IgD-negative memory B cell (primary cell): ENCODE measurements around the gene SPATA33. TPM values are rescaled to one million over a fixed set of nuclear protein-coding genes. Genes with fewer than 3 reads are reported as not detected.

Source experiments
- H3K27ac Mint-ChIP-seq, 3 donors: one replicate each; pipeline ENCODE4 v1.8.0; 2020 to 2022; ENCODE audit warnings: mild to moderate bottlenecking in 3 of 3, mixed read lengths in 3 of 3, moderate library complexity in 1 of 3
- H3K27me3 Mint-ChIP-seq: one replicate; pipeline ENCODE4 v1.8.0; 2021; ENCODE audit warnings: mixed read lengths
- H3K36me3 Mint-ChIP-seq: one replicate; pipeline ENCODE4 v1.8.0; 2020; ENCODE audit warnings: mild to moderate bottlenecking, mixed read lengths
- H3K4me1 Mint-ChIP-seq, 3 donors: one replicate each; pipeline ENCODE4 v1.8.0; 2020 to 2022; ENCODE audit warnings: mixed read lengths in 3 of 3, mild to moderate bottlenecking in 1 of 3
- H3K4me3 Mint-ChIP-seq, 4 donors: one replicate each; pipeline ENCODE4 v1.8.0; 2020 to 2022; ENCODE audit warnings: mild to moderate bottlenecking in 4 of 4, mixed read lengths in 4 of 4, moderate library complexity in 3 of 4
- H3K9me3 Mint-ChIP-seq, 3 donors: one replicate each; pipeline ENCODE4 v1.8.0; 2020 to 2021; ENCODE audit warnings: mixed read lengths in 3 of 3, mild to moderate bottlenecking in 1 of 3
- polyA plus RNA-seq: library from polyadenylated mRNA; unstranded; fragments of 300-500 nt; fragmentation: Illumina TruSeq; gene quantifications from one replicate; pipeline ENCODE4 v1.2.3, GENCODE V29; 2021

SPATA33 gene
- polyA plus RNA-seq, 1 donor from 2014 or later = 3.5 TPM

- Mint-ChIP-seq H3K4me3 (peak overlapping the region; percentile 77 to 93 (median 87)), H3K36me3 (no peaks in the 10 kb centered on the region), H3K27ac (peak overlapping the region; percentile 50 to 99 (median 88)), H3K9me3 (no peaks in the 10 kb centered on the region), H3K27me3 (no peaks in the 10 kb centered on the region), H3K4me1 (peaks cover 6 to 13% (median 11%) of the 10 kb centered on the region in 3 donors)
These were observed 42.5 kb downstream of the SPATA33 start for GRCh38 chr16:89700100-89700648.

DNA sequence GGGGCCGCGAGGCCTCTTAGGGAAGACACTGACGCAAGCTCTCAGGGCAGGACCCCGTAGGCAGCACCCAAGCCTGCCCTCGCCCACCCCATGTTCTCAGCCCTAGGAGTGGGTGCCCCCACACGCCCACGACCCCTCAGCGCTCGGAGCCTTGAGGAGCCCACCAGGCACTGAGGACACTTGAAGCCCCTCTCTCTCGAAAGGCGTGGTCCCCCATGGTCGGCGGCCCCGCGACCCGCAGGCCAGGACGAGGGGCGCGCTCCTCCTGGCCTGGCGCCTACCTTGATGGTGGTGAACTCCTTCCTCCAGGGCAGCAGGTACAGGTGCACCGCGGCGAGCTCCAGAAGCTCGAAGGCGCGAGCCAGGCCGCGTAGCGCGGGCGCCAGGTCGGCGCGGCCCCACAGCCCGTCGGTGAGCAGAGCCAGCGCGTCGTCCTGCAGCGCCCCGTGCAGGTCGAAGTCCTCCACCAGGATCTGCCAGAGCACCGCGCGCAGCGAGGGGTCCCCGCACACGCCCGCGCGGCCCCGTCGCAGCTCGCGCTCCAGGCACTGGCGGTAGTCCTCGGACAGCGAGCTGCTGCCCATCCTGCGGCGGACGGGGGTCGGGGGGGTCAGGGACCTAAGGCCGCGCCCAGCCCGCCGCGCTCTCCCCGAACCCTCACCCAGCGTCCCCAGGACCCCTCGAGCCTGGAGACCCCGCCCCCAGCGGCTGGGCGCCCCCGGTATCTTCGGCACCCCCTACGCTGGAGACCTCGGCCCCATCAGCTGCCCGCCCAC lies 43.2 kb downstream of the SPATA33 start:
- H3K27ac Mint-ChIP-seq = peak overlapping the region; percentile 50 to 99 (median 80)
- H3K36me3 Mint-ChIP-seq = no peaks in the 10 kb centered on the region
- H3K9me3 Mint-ChIP-seq = no peaks in the 10 kb centered on the region
- peaks cover 6 to 13% (median 13%) of the 10 kb centered on the region in 3 donors for H3K4me1 Mint-ChIP-seq
- H3K27me3 Mint-ChIP-seq = no peaks in the 10 kb centered on the region
- peak overlapping the region; percentile 77 to 93 (median 92) for H3K4me3 Mint-ChIP-seq

GRCh38 chr16:89701425-89702406 lies 44.1 kb downstream of the SPATA33 start, which contains the start of gene SPATA2L:
Gene SPATA2L, minus strand, starts transcription at chr16:89701705. Its CDS starts 473 bp downstream, at chr16:89701232.
- Mint-ChIP-seq H3K4me1 (peaks cover 10 to 16% (median 14%) of the 10 kb centered on the region in 3 donors), H3K4me3 (peak within 1 kb of the TSS; percentile 77 to 93 (median 92)), H3K27ac (peak within 1 kb of the TSS; percentile 77 to 99 (median 80)), H3K9me3 (no peaks in the 10 kb centered on the region), H3K36me3 (no peaks in the 10 kb centered on the region), H3K27me3 (no peaks in the 10 kb centered on the region)

- Mint-ChIP-seq H3K27ac (no peak overlapping the region), H3K4me3 (no peak overlapping the region)
These were observed 46.6 kb downstream of the SPATA33 start for GRCh38 chr16:89704281-89704680.

DNA sequence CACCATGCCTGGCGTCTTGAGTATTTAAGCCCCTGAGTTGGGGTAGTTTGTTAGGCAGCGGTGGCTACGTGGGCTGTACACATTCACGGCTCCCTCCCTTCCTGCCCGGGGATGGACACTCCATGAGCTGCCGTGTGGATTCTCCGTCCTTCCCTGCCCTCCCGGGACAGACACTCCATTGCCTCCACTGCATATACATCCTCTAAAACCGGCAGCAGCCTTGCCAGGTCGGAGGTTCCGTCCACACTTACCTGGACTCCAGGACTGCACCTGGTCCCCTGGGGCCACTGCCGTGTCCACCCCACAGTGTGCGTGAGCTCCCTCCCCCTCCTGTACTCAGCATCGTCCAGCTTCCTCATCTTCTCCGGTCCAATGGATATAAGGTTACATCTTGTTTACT lies 47.4 kb downstream of the SPATA33 start:
- Mint-ChIP-seq H3K36me3 (no peaks in the 10 kb centered on the region), H3K4me1 (peaks cover 7 to 11% (median 10%) of the 10 kb centered on the region in 3 donors), H3K27me3 (no peaks in the 10 kb centered on the region), H3K9me3 (no peaks in the 10 kb centered on the region), H3K27ac (peak overlapping the region in 1 of 3 donors; percentile 71), H3K4me3 (peak overlapping the region in 1 of 4 donors; percentile 53)

More at GRCh38 chr16:89704281-89704680, 46.6 kb downstream of the SPATA33 start:
- no peaks in the 10 kb centered on the region for H3K27me3 Mint-ChIP-seq
- H3K36me3 Mint-ChIP-seq = no peaks in the 10 kb centered on the region
- no peaks in the 10 kb centered on the region for H3K9me3 Mint-ChIP-seq
- peaks cover 10 to 13% (median 11%) of the 10 kb centered on the region in 3 donors for H3K4me1 Mint-ChIP-seq

DNA sequence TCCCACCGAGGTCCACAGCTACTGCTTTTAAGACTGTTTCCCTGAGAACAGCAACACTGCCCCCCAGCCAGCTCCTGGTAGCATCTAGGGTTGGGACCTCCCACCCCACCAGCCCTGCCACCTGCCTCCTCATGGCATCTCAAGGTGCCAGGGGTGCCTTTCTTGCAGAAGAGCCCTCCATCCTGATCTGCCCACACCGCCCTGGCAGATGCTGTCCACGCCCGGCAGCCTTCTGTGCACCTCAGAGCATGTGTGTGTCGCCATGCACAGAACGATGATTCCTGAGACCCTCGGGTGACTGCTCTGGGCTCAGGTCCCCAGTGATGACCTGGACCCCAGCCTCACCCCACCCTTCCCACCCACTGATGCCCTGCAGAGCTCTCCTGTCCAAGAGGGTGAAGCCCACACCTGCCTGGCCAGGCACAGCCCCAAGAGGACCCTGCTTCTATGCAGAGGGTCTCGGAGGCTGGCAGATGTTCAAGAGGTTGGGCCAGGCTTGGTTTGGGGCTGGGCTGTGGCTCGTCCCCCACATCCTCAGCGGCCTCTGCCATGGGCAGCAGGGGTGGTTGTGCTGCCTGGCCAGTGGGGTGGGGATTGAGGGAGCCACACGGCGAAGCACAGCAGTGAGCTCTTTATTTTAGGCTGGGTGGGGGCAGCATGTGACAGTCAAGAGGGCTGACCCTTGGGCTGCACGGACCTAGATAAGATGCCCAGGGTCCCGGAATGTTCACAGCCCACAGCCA lies 49.1 kb downstream of the SPATA33 start:
- Mint-ChIP-seq H3K27me3 (no peaks in the 10 kb centered on the region), H3K27ac (peak overlapping the region in 1 of 3 donors; percentile 91), H3K9me3 (no peaks in the 10 kb centered on the region), H3K4me3 (no peak overlapping the region), H3K4me1 (peaks cover 4 to 9% (median 9%) of the 10 kb centered on the region in 3 donors), H3K36me3 (no peaks in the 10 kb centered on the region)

DNA sequence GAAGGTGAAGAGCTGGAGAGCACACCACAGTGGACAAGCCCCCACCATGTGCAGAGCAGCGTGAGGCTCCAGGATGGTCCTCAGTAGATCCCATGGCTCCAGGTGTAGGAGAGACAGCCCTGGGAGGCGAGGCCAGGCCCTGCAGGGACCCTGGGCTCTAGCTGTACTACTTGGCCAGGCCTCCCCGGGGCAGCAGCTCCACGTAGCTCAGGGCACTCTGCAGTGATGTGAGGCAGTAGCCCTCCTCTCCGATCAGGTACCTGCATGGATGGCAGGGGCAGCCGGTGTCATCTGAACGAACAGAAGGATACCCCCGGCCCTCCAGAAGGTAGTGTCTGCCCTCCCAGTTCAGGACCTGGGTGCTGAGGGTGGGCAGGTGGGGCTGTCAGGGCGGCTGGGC lies 50.1 kb downstream of the SPATA33 start:
- H3K27ac Mint-ChIP-seq = peak overlapping the region in 1 of 3 donors; percentile 80
- no peaks in the 10 kb centered on the region for H3K27me3 Mint-ChIP-seq
- H3K4me1 Mint-ChIP-seq = peaks cover 3 to 9% (median 4%) of the 10 kb centered on the region in 3 donors
- no peaks in the 10 kb centered on the region for H3K36me3 Mint-ChIP-seq
- H3K4me3 Mint-ChIP-seq = no peak overlapping the region
- no peaks in the 10 kb centered on the region for H3K9me3 Mint-ChIP-seq

DNA sequence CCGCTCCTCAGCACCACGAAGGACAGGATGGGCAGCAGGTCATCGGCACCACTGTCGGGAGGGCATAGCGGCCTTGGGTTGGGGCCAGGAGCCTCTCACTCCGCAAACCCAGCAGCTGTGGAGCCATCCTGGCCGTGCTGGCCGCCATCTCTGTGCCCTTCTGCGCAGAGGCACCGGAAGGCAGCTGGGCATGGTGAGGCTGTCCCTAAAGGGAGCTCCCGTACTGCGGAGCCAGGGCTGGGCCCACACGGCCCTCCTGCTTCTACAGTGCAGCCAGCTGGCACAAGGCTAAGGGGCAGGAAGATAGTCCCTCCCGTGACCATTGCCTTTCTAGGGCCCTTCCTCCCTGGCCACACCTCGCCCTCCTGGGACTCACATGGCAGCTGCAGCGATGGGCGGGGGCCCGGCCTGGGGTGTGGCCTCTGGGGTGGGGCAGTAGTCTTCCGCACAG lies 50.9 kb downstream of the SPATA33 start:
- H3K4me1 Mint-ChIP-seq = peaks cover 3 to 9% (median 4%) of the 10 kb centered on the region in 3 donors
- no peaks in the 10 kb centered on the region for H3K36me3 Mint-ChIP-seq
- H3K27me3 Mint-ChIP-seq = no peaks in the 10 kb centered on the region
- H3K4me3 Mint-ChIP-seq = no peak overlapping the region
- H3K9me3 Mint-ChIP-seq = no peaks in the 10 kb centered on the region
- H3K27ac Mint-ChIP-seq = no peak overlapping the region

DNA sequence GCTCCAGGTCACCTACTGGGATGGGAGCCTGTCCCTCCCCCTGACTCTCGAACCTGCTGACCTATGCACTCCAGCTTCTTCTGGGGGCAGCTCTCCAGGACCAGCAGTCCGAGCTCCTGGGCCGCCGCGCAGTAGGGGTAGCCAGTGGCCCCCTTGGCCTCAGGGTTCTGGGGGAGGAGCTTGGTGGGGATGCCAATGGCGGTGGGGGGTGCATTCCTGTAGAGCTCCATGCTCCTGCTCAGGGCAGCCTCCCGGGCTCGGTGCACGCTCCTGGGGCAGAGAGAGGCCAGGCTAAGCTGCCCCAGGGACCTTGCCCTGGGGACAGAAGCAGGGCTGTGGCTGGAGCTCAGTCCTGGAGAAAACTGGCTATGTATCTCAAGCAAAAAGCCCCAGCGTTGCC lies 51.5 kb downstream of the SPATA33 start:
- H3K9me3 Mint-ChIP-seq = no peaks in the 10 kb centered on the region
- peak overlapping the region in 1 of 3 donors; percentile 25 for H3K27ac Mint-ChIP-seq
- H3K4me3 Mint-ChIP-seq = peak overlapping the region in 1 of 4 donors; percentile 37
- H3K4me1 Mint-ChIP-seq = peaks cover 3 to 9% (median 4%) of the 10 kb centered on the region in 3 donors
- no peaks in the 10 kb centered on the region for H3K36me3 Mint-ChIP-seq
- no peaks in the 10 kb centered on the region for H3K27me3 Mint-ChIP-seq

DNA sequence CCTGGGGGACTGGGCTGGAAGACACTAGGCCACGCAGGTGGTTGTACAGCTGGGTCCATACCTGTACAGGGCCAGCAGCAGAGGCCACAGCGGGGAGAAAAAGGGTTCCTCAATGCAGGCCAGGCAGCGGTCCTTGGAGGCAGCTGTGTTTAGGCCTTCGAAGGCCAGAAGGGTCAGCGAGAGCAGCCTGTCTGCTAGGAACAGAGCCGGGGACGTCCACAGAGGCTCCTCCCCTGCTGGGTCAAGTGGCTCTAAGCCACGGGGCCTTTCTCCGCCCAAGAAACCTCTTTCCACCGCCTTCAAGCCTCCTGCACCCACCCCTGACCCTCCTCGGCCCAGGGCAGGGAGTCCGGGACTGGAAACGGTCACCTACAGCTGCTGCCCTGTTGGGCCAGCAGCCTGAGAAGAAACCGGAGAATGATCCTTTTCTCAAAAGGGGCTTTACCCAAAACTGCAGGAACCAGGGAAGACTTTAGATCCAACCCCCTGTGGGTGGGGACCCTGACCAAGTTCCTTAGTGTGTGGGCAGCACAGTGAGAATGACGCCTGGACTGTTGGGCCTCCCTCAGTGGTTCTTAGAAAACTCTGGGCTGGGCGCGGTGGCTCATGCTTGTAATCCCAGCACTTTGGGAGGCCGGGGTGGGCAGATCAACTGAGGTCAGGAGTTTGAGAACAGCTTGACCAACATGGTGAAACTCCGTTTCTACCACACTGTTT lies 52.2 kb downstream of the SPATA33 start:
- H3K9me3 Mint-ChIP-seq = no peaks in the 10 kb centered on the region
- peak overlapping the region in 2 of 4 donors; percentile 18 to 88 for H3K4me3 Mint-ChIP-seq
- no peaks in the 10 kb centered on the region for H3K36me3 Mint-ChIP-seq
- H3K27me3 Mint-ChIP-seq = no peaks in the 10 kb centered on the region
- peak overlapping the region in 1 of 3 donors; percentile 25 for H3K27ac Mint-ChIP-seq
- H3K4me1 Mint-ChIP-seq = peaks cover 3 to 11% (median 6%) of the 10 kb centered on the region in 3 donors

DNA sequence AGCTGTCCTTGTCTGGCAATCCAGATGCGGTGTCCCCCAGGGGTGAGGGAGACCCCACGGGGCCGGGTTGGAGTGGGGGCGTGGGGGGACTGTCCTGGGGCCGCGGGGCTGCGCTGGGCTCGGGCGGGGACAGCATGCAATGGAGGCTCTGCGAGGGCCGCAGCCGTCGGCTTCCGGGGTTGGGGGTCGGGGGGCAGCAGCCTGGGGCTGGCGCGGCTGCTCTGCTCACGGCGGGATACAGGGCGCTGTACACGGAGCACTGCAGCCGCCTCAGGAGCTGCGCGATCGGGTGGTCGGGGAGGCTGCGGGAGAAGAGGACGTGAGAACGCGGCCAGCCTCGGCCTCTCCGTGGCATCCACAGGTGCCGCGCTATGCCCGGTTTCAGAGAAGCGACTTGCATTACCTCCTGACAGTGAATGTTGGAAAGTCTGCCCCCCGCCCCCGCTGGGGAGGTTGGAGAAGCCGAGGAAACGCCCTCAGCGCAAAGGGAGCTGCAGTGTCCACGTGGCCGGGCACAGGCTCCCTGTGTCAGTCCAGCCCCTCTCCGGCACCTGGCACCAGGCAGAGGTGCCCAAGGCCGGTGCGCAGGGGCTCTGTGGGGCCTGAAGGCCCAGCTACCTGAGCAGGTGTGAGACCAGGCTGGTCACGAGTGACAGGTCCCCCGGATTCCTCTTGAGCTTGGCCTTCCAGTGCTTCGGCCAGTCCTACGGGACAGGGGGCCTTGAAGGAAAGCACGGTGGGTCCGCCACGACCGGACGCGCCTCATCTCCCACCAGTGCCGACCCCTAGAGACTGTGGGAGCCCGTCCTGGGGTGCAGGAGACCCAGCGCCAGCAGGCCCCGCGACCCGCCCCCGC lies 53.3 kb downstream of the SPATA33 start:
- no peaks in the 10 kb centered on the region for H3K27me3 Mint-ChIP-seq
- H3K9me3 Mint-ChIP-seq = no peaks in the 10 kb centered on the region
- H3K4me1 Mint-ChIP-seq = peaks cover 3 to 8% (median 8%) of the 10 kb centered on the region in 3 donors
- H3K4me3 Mint-ChIP-seq = no peak overlapping the region
- H3K27ac Mint-ChIP-seq = no peak overlapping the region
- H3K36me3 Mint-ChIP-seq = no peaks in the 10 kb centered on the region

- no peaks in the 10 kb centered on the region for H3K36me3 Mint-ChIP-seq
- H3K4me3 Mint-ChIP-seq = peak overlapping the region in 3 of 4 donors; percentile 67 to 75 (median 74)
- H3K27me3 Mint-ChIP-seq = no peaks in the 10 kb centered on the region
- peaks cover 0 to 5% (median 2%) of the 10 kb centered on the region in 3 donors for H3K4me1 Mint-ChIP-seq
- no peaks in the 10 kb centered on the region for H3K9me3 Mint-ChIP-seq
- no peak overlapping the region for H3K27ac Mint-ChIP-seq
These were observed 54.1 kb downstream of the SPATA33 start for GRCh38 chr16:89711601-89712273.
